Breast epithelium (tissue), 3 donors: ENCODE data around the gene ASCC2.

Experiments used
- POLR2A ChIP-seq: fragments of 450-650 bp; IDR thresholded peaks from one replicate; pipeline ENCODE4 v1.6.1; 2016; ENCODE audit warnings: antibody characterized with exemption, mild to moderate bottlenecking, moderate library complexity
- TF ChIP-seq, protein P1 (sequence below), 3 donors: fragments of 450-650 bp; IDR thresholded peaks; one replicate each; pipeline ENCODE4 v1.5.1; 2016 to 2017; ENCODE audit warnings: antibody characterized with exemption in 3 of 3, mild to moderate bottlenecking in 3 of 3, moderate library complexity in 3 of 3

DNA sequence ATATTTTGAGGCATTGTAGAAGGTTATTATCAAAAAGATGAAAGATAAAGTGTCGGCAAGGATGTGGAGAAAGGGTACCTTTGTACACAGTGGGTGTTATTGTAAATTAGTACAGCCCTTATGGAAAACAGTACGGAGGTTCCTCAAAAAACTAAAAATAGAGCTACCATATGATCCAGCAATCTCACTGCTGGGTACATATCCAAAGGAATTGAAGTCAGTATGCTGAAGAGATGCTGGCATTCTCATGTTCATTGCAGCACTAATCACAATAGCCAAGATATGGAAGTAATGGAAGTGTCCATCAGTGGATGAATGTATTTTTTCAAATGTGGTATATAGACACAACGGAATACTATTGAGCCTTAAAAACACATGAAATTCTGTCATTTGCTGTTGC, 29.8 kb upstream of the ASCC2 start:
- no peak for TF ChIP-seq POLR2A
- TF ChIP-seq, protein P1, sequence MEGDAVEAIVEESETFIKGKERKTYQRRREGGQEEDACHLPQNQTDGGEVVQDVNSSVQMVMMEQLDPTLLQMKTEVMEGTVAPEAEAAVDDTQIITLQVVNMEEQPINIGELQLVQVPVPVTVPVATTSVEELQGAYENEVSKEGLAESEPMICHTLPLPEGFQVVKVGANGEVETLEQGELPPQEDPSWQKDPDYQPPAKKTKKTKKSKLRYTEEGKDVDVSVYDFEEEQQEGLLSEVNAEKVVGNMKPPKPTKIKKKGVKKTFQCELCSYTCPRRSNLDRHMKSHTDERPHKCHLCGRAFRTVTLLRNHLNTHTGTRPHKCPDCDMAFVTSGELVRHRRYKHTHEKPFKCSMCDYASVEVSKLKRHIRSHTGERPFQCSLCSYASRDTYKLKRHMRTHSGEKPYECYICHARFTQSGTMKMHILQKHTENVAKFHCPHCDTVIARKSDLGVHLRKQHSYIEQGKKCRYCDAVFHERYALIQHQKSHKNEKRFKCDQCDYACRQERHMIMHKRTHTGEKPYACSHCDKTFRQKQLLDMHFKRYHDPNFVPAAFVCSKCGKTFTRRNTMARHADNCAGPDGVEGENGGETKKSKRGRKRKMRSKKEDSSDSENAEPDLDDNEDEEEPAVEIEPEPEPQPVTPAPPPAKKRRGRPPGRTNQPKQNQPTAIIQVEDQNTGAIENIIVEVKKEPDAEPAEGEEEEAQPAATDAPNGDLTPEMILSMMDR (IDR thresholded peaks at IDR 0.05), result no peak
